Measurements from ENCODE around the gene PROK1. TPM values are rescaled to one million over a fixed set of nuclear protein-coding genes. Genes with fewer than 3 reads are reported as not detected.
"Not testable (repeated sequence)": the region's sequence is repeated elsewhere in the genome, so short reads cannot be mapped to it uniquely, and the experiment has no call there.

PROK1 gene
- polyA plus RNA-seq, 1 donor, result not detected

GRCh38 chr1:110434946-110435345, 16.0 kb upstream of the PROK1 start:
- no peak for DNase-seq

GRCh38 chr1:110436635-110437034, 14.3 kb upstream of the PROK1 start:
- DNase-seq, result no peak

- DNase-seq, result not testable (repeated sequence)
Observed at GRCh38 chr1:110437645-110438299, 13.2 kb upstream of the PROK1 start.

GRCh38 chr1:110438893-110439292, 12.1 kb upstream of the PROK1 start:
- no peak for DNase-seq

GRCh38 chr1:110439873-110440272, 11.1 kb upstream of the PROK1 start:
- not testable (repeated sequence) for DNase-seq

- no peak for DNase-seq
Observed at GRCh38 chr1:110440877-110441276, 10.1 kb upstream of the PROK1 start.

GRCh38 chr1:110441888-110442287, 9.1 kb upstream of the PROK1 start:
- no peak for DNase-seq

GRCh38 chr1:110443451-110443850, 7.5 kb upstream of the PROK1 start:
- no peak for DNase-seq

- DNase-seq, result no peak
Observed at GRCh38 chr1:110444561-110444960, 6.4 kb upstream of the PROK1 start.

- no peak for DNase-seq
Observed at GRCh38 chr1:110449661-110450651, 993 bp upstream of the PROK1 start.

- no peak for DNase-seq
Observed at GRCh38 chr1:110452330-110452729, 1.4 kb downstream of the PROK1 start.

- DNase-seq, result no peak
Observed at GRCh38 chr1:110453829-110454228, 2.9 kb downstream of the PROK1 start.

- DNase-seq, result no peak
Observed at GRCh38 chr1:110454328-110454727, 3.4 kb downstream of the PROK1 start.

GRCh38 chr1:110455151-110455550, 4.2 kb downstream of the PROK1 start:
- no peak for DNase-seq

- no peak for DNase-seq
Observed at GRCh38 chr1:110457206-110457605, 6.3 kb downstream of the PROK1 start.

GRCh38 chr1:110460253-110461220, 9.6 kb downstream of the PROK1 start:
- peak; percentile 78 for DNase-seq

GRCh38 chr1:110462093-110462492, 11.1 kb downstream of the PROK1 start:
- DNase-seq, result no peak

GRCh38 chr1:110462964-110463363, 12.0 kb downstream of the PROK1 start:
- no peak for DNase-seq

GRCh38 chr1:110463725-110464124, 12.8 kb downstream of the PROK1 start:
- DNase-seq, result no peak

GRCh38 chr1:110464340-110464739, 13.4 kb downstream of the PROK1 start:
- DNase-seq, result no peak

GRCh38 chr1:110465038-110465813, 14.3 kb downstream of the PROK1 start:
- no peak for DNase-seq

Measured in hindlimb muscle (tissue), 1 donor.